OCI-LY7 (cell line): ENCODE results near the gene ACKR1. TPM values are rescaled to one million over a fixed set of nuclear protein-coding genes. Genes with fewer than 3 reads are reported as not detected.

Experiments used
- BruUV-seq: library from RNA; stranded (reverse); fragments of 400-500 nt; replicated peaks from 2 replicates; lab custom pipeline; 2021; lab: Mats Ljungman, UMichigan
- CTCF ChIA-PET: fragments of 300-600 bp; sonication (Branson Sonifier 250); formaldehyde crosslinking; loops from one replicate; lab custom pipeline; 2022; ENCODE audit warnings: antibody characterized with exemption; ENCODE audit not compliant: unreplicated experiment; lab: Charles Lee
- POLR2A ChIA-PET: fragments of 300-600 bp; sonication (Branson Sonifier 250); formaldehyde crosslinking; loops from one replicate; lab custom pipeline; 2022; ENCODE audit warnings: antibody characterized with exemption; lab: Charles Lee
- DNase-seq: peaks from one replicate; pipeline ENCODE4 v3.0.0-alpha.2; 2015; ENCODE audit warnings: low spot score
- H2AFZ ChIP-seq: fragments of 200-600 bp; sonication (generic), shearing (Covaris generic); 2 replicates; pipeline ENCODE4 v1.6.1; 2014; ENCODE audit warnings: mild to moderate bottlenecking, antibody characterized with exemption, low read length, moderate library complexity
- H3K27ac ChIP-seq: fragments of 200-600 bp; sonication (generic); 2 replicates; pipeline ENCODE4 v1.5.1; 2014; ENCODE audit warnings: mixed run types, low read depth, mild to moderate bottlenecking, moderate library complexity, low read length, inconsistent platforms; ENCODE audit not compliant: poor library complexity, severe bottlenecking
- H3K36me3 ChIP-seq: fragments of 200-600 bp; sonication (generic); 2 replicates; pipeline ENCODE4 v1.6.1; 2014; ENCODE audit warnings: mild to moderate bottlenecking, antibody characterized with exemption, low read length, moderate library complexity, mixed read lengths; ENCODE audit not compliant: insufficient read depth
- H3K4me1 ChIP-seq: fragments of 200-600 bp; sonication (generic); 2 replicates; pipeline ENCODE4 v1.5.1; 2014; ENCODE audit warnings: mild to moderate bottlenecking, low read length; ENCODE audit not compliant: insufficient read depth, poor library complexity, severe bottlenecking
- H3K4me2 ChIP-seq: fragments of 200-600 bp; sonication (generic); 2 replicates; pipeline ENCODE4 v1.6.1; 2014; ENCODE audit warnings: mild to moderate bottlenecking, low read length
- H3K4me3 ChIP-seq: fragments of 200-600 bp; sonication (generic); 2 replicates; pipeline ENCODE4 v1.5.1; 2014; ENCODE audit warnings: mild to moderate bottlenecking, low read depth, low read length; ENCODE audit not compliant: poor library complexity, severe bottlenecking
- H3K79me2 ChIP-seq: fragments of 200-600 bp; sonication (generic); 2 replicates; pipeline ENCODE4 v1.6.1; 2016; ENCODE audit warnings: low read depth, mild to moderate bottlenecking, low read length, moderate library complexity, mixed read lengths; ENCODE audit not compliant: insufficient read depth
- H3K9me2 ChIP-seq: fragments of 200-600 bp; sonication (generic); 2 replicates; pipeline ENCODE4 v1.6.1; 2016; ENCODE audit warnings: mild to moderate bottlenecking, low read length, mixed read lengths; ENCODE audit not compliant: insufficient read depth
- H3K9me3 ChIP-seq: fragments of 200-600 bp; sonication (generic); 2 replicates; pipeline ENCODE4 v1.6.1; 2014; ENCODE audit warnings: mild to moderate bottlenecking, mixed run types, low read length, mixed read lengths
- H4K20me1 ChIP-seq: fragments of 200-600 bp; sonication (generic); 2 replicates; pipeline ENCODE4 v1.6.1; 2014; ENCODE audit warnings: mild to moderate bottlenecking, antibody characterized with exemption, low read length, moderate library complexity, mixed read lengths; ENCODE audit not compliant: insufficient read depth
- EZH2phosphoT487 ChIP-seq: fragments of 200-600 bp; sonication (generic); IDR thresholded peaks from 2 replicates; pipeline ENCODE4 v1.6.1; 2018; ENCODE audit warnings: low read depth, borderline replicate concordance, mild to moderate bottlenecking, mixed run types, antibody characterized with exemption, low read length, moderate library complexity, mixed read lengths
- intact Hi-C: fragments of 100-400 bp; cut with micrococcal nuclease; formaldehyde crosslinking; loops from one replicate; pipeline ENCODE4 v1.10.0; 2022; ENCODE audit not compliant: unreplicated experiment
- total RNA-seq, 2 experiments: library from RNA; depleted of rRNA in 1 of 2; stranded (reverse); fragments of >200 nt in 1 of 2; shearing (Covaris generic) in 1 of 2; gene quantifications; 2 replicates each; pipeline ENCODE4 v1.2.3, GENCODE V29; 2014 to 2022
- TF ChIP-seq, protein P1 (sequence below): fragments of 200-600 bp; sonication (generic); conservative IDR thresholded peaks from 2 replicates; pipeline ENCODE4 v1.5.1; 2014; ENCODE audit warnings: mild to moderate bottlenecking, antibody characterized with exemption, low read length, moderate library complexity, mixed read lengths

ACKR1 gene
- total RNA-seq, 2 experiments from 2014 or later: not detected

DNA sequence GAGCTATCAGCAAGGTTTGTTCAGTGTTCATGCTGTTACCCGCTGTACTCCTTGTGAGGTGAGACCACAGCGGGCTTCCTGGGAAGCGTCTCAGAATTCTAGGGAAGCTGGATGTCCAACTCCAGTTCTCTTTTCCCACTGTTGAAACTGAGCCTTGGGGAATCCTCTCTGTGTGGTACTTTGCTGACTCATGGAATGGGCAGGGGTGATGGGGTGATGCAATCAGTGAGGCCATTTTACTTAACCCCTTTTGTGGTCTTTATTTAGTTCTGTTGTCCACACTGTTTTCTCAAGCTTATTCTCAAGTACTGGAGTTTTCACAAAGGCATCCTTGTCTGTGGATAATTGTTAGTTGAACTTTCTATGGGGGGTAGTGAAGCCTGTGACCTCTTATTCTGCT lies 42.6 kb downstream of the ACKR1 start:
- no peaks in the 10 kb centered on the region for H3K4me1 ChIP-seq
- CTCF ChIA-PET: no interaction called here
- H3K79me2 ChIP-seq: no peaks in the 10 kb centered on the region
- no peak for TF ChIP-seq EZH2phosphoT487
- TF ChIP-seq, protein P1, sequence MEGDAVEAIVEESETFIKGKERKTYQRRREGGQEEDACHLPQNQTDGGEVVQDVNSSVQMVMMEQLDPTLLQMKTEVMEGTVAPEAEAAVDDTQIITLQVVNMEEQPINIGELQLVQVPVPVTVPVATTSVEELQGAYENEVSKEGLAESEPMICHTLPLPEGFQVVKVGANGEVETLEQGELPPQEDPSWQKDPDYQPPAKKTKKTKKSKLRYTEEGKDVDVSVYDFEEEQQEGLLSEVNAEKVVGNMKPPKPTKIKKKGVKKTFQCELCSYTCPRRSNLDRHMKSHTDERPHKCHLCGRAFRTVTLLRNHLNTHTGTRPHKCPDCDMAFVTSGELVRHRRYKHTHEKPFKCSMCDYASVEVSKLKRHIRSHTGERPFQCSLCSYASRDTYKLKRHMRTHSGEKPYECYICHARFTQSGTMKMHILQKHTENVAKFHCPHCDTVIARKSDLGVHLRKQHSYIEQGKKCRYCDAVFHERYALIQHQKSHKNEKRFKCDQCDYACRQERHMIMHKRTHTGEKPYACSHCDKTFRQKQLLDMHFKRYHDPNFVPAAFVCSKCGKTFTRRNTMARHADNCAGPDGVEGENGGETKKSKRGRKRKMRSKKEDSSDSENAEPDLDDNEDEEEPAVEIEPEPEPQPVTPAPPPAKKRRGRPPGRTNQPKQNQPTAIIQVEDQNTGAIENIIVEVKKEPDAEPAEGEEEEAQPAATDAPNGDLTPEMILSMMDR: no peak
- intact Hi-C loops: no loop called here
- no peak overlapping the region for H2AFZ ChIP-seq
- H3K9me2 ChIP-seq: no peaks in the 10 kb centered on the region
- H3K27ac ChIP-seq: no peak overlapping the region
- H3K36me3 ChIP-seq: no peaks in the 10 kb centered on the region
- no peaks in the 10 kb centered on the region for H4K20me1 ChIP-seq
- POLR2A ChIA-PET: interaction anchor here (0.5 to 0.6 kb wide), 2 partner anchors 13 to 239 kb away, joined by 3 read pairs; no protein-coding TSS in a partner anchor
- no peaks in the 10 kb centered on the region for H3K9me3 ChIP-seq
- no TSS peak for BruUV-seq
- H3K4me3 ChIP-seq: no peak overlapping the region
- no peak overlapping the region for H3K4me2 ChIP-seq
- no peak for DNase-seq

GRCh38 chr1:159248311-159248710 lies 43.6 kb downstream of the ACKR1 start:
- CTCF ChIA-PET: no interaction called here
- intact Hi-C loops: no loop called here
- BruUV-seq: no TSS peak
- Histone ChIP-seq H3K4me1 (no peaks in the 10 kb centered on the region), H4K20me1 (no peaks in the 10 kb centered on the region), H3K79me2 (no peaks in the 10 kb centered on the region), H3K9me2 (no peaks in the 10 kb centered on the region), H3K9me3 (no peaks in the 10 kb centered on the region), H3K4me3 (no peak overlapping the region), H3K27ac (no peak overlapping the region), H2AFZ (no peak overlapping the region), H3K36me3 (no peaks in the 10 kb centered on the region), H3K4me2 (no peak overlapping the region)
- no peak for DNase-seq
- TF ChIP-seq, protein P1: no peak
- no peak for TF ChIP-seq EZH2phosphoT487
- POLR2A ChIA-PET: interaction anchor here (0.7 kb wide), 1 partner anchor 20 kb away, joined by 4 read pairs; no protein-coding TSS in a partner anchor

- ChIA-PET POLR2A (no interaction called here), CTCF (no interaction called here)
- no peaks in the 10 kb centered on the region for H4K20me1 ChIP-seq
- H3K9me2 ChIP-seq: no peaks in the 10 kb centered on the region
- intact Hi-C loops: no loop called here
- H3K27ac ChIP-seq: no peak overlapping the region
- H3K36me3 ChIP-seq: no peaks in the 10 kb centered on the region
- no peak overlapping the region for H3K4me3 ChIP-seq
- BruUV-seq: no TSS peak
- no peaks in the 10 kb centered on the region for H3K79me2 ChIP-seq
- TF ChIP-seq EZH2phosphoT487: no peak
- TF ChIP-seq, protein P1: no peak
- no peaks in the 10 kb centered on the region for H3K9me3 ChIP-seq
- no peaks in the 10 kb centered on the region for H3K4me1 ChIP-seq
- no peak overlapping the region for H2AFZ ChIP-seq
- no peak for DNase-seq
- no peak overlapping the region for H3K4me2 ChIP-seq
Observed at GRCh38 chr1:159250638-159251216, 46.1 kb downstream of the ACKR1 start.
